Aorta (tissue), 5 donors: ENCODE results near the gene CCDC190. TPM values are rescaled to one million over a fixed set of nuclear protein-coding genes. Genes with fewer than 3 reads are reported as not detected.
"Not testable (repeated sequence)": the region's sequence is repeated elsewhere in the genome, so short reads cannot be mapped to it uniquely, and the experiment has no call there.

ENCODE experiments used
- ATAC-seq: fragments of 200-7000 bp; cut with Tn5 transposase; one replicate; pipeline ENCODE4 v1.9.1; 2022; ENCODE audit warnings: moderate library complexity; ENCODE audit not compliant: low FRiP score
- DNase-seq, 2 donors: peaks; one replicate each; pipeline ENCODE4 v3.0.0-alpha.2; 2020
- H3K27ac ChIP-seq, 2 donors: one replicate each; pipeline ENCODE4 v1.5.1; 2013; ENCODE audit warnings: low read length in 2 of 2, mild to moderate bottlenecking in 2 of 2, moderate library complexity in 2 of 2, control low read depth in 1 of 2, inconsistent platforms in 1 of 2, low read depth in 1 of 2
- H3K27me3 ChIP-seq, 2 donors: one replicate each; pipeline ENCODE4 v1.6.1; 2013; ENCODE audit warnings: control low read depth in 1 of 2, low read length in 1 of 2, mild to moderate bottlenecking in 1 of 2, moderate library complexity in 1 of 2; ENCODE audit not compliant: insufficient read depth in 2 of 2, control insufficient read depth in 1 of 2
- H3K36me3 ChIP-seq, 2 donors: one replicate each; pipeline ENCODE4 v1.6.1; 2013; ENCODE audit warnings: control low read depth in 1 of 2, low read length in 1 of 2, mild to moderate bottlenecking in 1 of 2; ENCODE audit not compliant: insufficient read depth in 2 of 2, control insufficient read depth in 1 of 2
- H3K4me1 ChIP-seq, 2 donors: one replicate each; pipeline ENCODE4 v1.6.1; 2013; ENCODE audit warnings: low read length in 2 of 2, control low read depth in 1 of 2, mild to moderate bottlenecking in 1 of 2, moderate library complexity in 1 of 2; ENCODE audit not compliant: insufficient read depth in 2 of 2, control insufficient read depth in 1 of 2
- H3K4me3 ChIP-seq, 2 donors: one replicate each; pipeline ENCODE4 v1.5.1; 2013; ENCODE audit warnings: low read length in 2 of 2, control low read depth in 1 of 2, mild to moderate bottlenecking in 1 of 2
- H3K9me3 ChIP-seq: one replicate; pipeline ENCODE4 v1.6.1; 2013; ENCODE audit warnings: mild to moderate bottlenecking, low read length; ENCODE audit not compliant: control insufficient read depth
- WGBS, 2 donors: extraction: QIAGEN DNeasy Blood & Tissue Kit; methylation state at CpG; one replicate each; pipeline ENCODE4 v1.1.7; 2013; 5-methylcytosine and 5-hydroxymethylcytosine counted together
- intact Hi-C, 2 donors: fragments of 100-400 bp; cut with DNase I; formaldehyde crosslinking; loops; one replicate each; pipeline versions ENCODE4 v1.14.2 to v1.15.0; 2022
- polyA plus RNA-seq, 2 donors: library from polyadenylated mRNA; stranded (reverse); fragments of 200-250 nt; gene quantifications; one replicate each; pipeline ENCODE4 v1.2.3, GENCODE V29; 2013
- total RNA-seq, 2 donors: library from RNA; stranded (reverse); fragmentation: NEBNext Ultra II Directional; extraction: Animal tissue kit (Norgen Biotek cat#: 25700); gene quantifications; one replicate each; pipeline ENCODE4 v1.2.1, GENCODE V29; 2021
- donor health status: healthy with polysubstance abuse.
- donor health status: Bipolar disorder and iron deficiency.
- donor health status: DM: no; HTN: no; CAD: no.
- donor health status: DM: no; HTN: no; CAD: no.
- donor health status: DM: yes; HTN: yes; CAD: no.

CCDC190 gene
- total and polyA plus RNA-seq, 4 donors: 1.0 to 4.1 (median 1.9) TPM

DNA sequence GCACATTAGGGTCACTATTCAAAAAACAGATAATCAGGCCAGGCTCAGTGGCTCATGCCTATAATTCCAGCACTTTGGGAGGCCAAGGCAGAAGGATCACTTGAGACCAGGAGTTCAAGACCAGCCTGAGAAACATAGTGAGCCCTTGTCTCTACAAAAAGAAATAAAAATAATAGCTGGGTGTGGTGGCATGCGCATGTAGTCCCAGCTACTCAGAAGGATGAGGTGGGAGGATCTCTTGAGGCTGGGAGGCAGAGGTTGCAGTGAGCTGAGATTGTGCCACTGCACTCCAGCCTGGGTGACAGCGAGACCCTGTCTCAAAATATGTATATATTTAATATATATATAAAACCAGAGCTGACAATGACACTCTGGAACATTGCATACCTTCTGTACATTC is 48.6 kb downstream of the CCDC190 start:
- intact Hi-C loops, H3K9me3 ChIP-seq, H3K27ac ChIP-seq, DNase-seq, H3K4me3 ChIP-seq, H3K36me3 ChIP-seq, ATAC-seq, H3K27me3 ChIP-seq, H3K4me1 ChIP-seq: not testable (repeated sequence)
- WGBS, 2 donors: 96 to 100% methylated on average over 2 of the region's 2 CpGs

DNA sequence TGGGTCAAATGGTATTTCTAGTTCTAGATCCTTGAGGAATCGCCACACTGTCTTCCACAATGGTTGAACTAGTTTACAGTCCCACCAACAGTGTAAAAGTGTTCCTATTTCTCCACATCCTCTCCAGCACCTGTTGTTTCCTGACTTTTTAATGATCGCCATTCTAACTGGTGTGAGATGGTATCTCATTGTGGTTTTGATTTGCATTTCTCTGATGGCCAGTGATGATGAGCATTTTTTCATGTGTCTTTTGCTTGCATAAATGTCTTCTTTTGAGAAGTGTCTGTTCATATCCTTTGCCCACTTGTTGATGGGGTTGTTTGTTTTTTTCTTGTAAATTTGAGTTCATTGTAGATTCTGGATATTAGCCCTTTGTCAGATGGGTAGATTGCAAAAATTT is 53.5 kb downstream of the CCDC190 start:
- WGBS, 2 donors: 90% methylated on average over 1 of the region's 2 CpGs; no CpG with 5 or more reads in 1 of the 2 donors

More for the DNA sequence above, 53.5 kb downstream of the CCDC190 start:
- H3K4me1 ChIP-seq, intact Hi-C loops, DNase-seq, H3K4me3 ChIP-seq, H3K27me3 ChIP-seq, ATAC-seq, H3K27ac ChIP-seq, H3K9me3 ChIP-seq, H3K36me3 ChIP-seq: not testable (repeated sequence)

Other genes with a start within 250 kb of the CCDC190 start
- gene DDR2, start 228.7 kb downstream of the CCDC190 start, total RNA-seq: 100 to 1,000 TPM; 124 to 146 TPM
- 10 to 100 TPM; 24.8 to 28.5 TPM for gene DDR2, start 228.7 kb downstream of the CCDC190 start, polyA plus RNA-seq
- gene HSD17B7, start 70.5 kb downstream of the CCDC190 start, total RNA-seq: 10 to 100 TPM; 12.8 to 15.4 TPM
- 10 to 100 TPM in 1 of 2 donors, 1 to 10 TPM in 1; 3.6 to 15.0 TPM for gene HSD17B7, start 70.5 kb downstream of the CCDC190 start, polyA plus RNA-seq
- 10 to 100 TPM; 11.9 to 22.1 TPM for gene RGS4, start 208.2 kb upstream of the CCDC190 start, total RNA-seq
- gene RGS4, start 208.2 kb upstream of the CCDC190 start, polyA plus RNA-seq: 10 to 100 TPM; 29.3 to 42.1 TPM